Activated naive CD4-positive, alpha-beta T cell treated with anti-CD3 and anti-CD28 coated beads, Interleukin-2, amount 10 ng/mL, durations not matched to agents 7 days and 5 days (primary cell): ENCODE data around the gene PEG3.

Experiments
- CTCF ChIA-PET: fragments of 350-600 bp; sonication (Branson Sonifier 250); formaldehyde crosslinking; loops from one replicate; lab custom pipeline; 2021; ENCODE audit warnings: antibody characterized with exemption; lab: Charles Lee
- DNase-seq: peaks from one replicate; pipeline ENCODE4 v3.0.0-alpha.2; 2020
- H3K27ac Mint-ChIP-seq: one replicate; pipeline ENCODE4 v1.8.0; 2021; ENCODE audit warnings: mild to moderate bottlenecking, moderate library complexity, mixed read lengths
- H3K27me3 Mint-ChIP-seq: one replicate; pipeline ENCODE4 v1.8.0; 2021; ENCODE audit warnings: mild to moderate bottlenecking, mixed read lengths
- H3K36me3 Mint-ChIP-seq: one replicate; pipeline ENCODE4 v1.8.0; 2021; ENCODE audit warnings: mixed read lengths
- H3K4me1 Mint-ChIP-seq: one replicate; pipeline ENCODE4 v1.8.0; 2021; ENCODE audit warnings: mixed read lengths
- H3K4me3 Mint-ChIP-seq: one replicate; pipeline ENCODE4 v1.8.0; 2021; ENCODE audit warnings: mild to moderate bottlenecking, moderate library complexity, mixed read lengths
- H3K9me3 Mint-ChIP-seq: one replicate; pipeline ENCODE4 v1.8.0; 2021; ENCODE audit warnings: mixed read lengths

PEG3 gene

GRCh38 chr19:56832352-56832928 lies 8.1 kb downstream of the PEG3 start:
- no peak overlapping the region for H3K27ac Mint-ChIP-seq
- no peaks in the 10 kb centered on the region for H3K4me1 Mint-ChIP-seq
- CTCF ChIA-PET = no interaction called here
- no peak overlapping the region for H3K4me3 Mint-ChIP-seq
- H3K27me3 Mint-ChIP-seq = no peaks in the 10 kb centered on the region
- no peak for DNase-seq
- peaks cover 3% of the 10 kb centered on the region for H3K36me3 Mint-ChIP-seq
- H3K9me3 Mint-ChIP-seq = peaks cover 59% of the 10 kb centered on the region

- Mint-ChIP-seq H3K9me3 (peaks cover 60% of the 10 kb centered on the region), H3K27ac (no peak overlapping the region), H3K27me3 (no peaks in the 10 kb centered on the region), H3K4me1 (no peaks in the 10 kb centered on the region), H3K36me3 (no peaks in the 10 kb centered on the region), H3K4me3 (no peak overlapping the region)
- CTCF ChIA-PET = no interaction called here
- DNase-seq = no peak
Observed at GRCh38 chr19:56831255-56831654, 9.3 kb downstream of the PEG3 start.

GRCh38 chr19:56829596-56829995 lies 10.9 kb downstream of the PEG3 start:
- Mint-ChIP-seq H3K27ac (no peak overlapping the region), H3K27me3 (no peaks in the 10 kb centered on the region), H3K36me3 (no peaks in the 10 kb centered on the region), H3K9me3 (peaks cover 62% of the 10 kb centered on the region), H3K4me3 (no peak overlapping the region), H3K4me1 (no peaks in the 10 kb centered on the region)
- CTCF ChIA-PET = no interaction called here
- DNase-seq = no peak

- Mint-ChIP-seq H3K27me3 (no peaks in the 10 kb centered on the region), H3K27ac (no peak overlapping the region), H3K36me3 (no peaks in the 10 kb centered on the region), H3K9me3 (peaks cover 60% of the 10 kb centered on the region), H3K4me3 (no peak overlapping the region), H3K4me1 (no peaks in the 10 kb centered on the region)
- CTCF ChIA-PET = no interaction called here
- DNase-seq = no peak
Observed at GRCh38 chr19:56827708-56828107, 12.8 kb downstream of the PEG3 start.

- DNase-seq = no peak
- CTCF ChIA-PET = no interaction called here
- H3K27ac Mint-ChIP-seq = no peak overlapping the region
- no peaks in the 10 kb centered on the region for H3K4me1 Mint-ChIP-seq
- no peaks in the 10 kb centered on the region for H3K36me3 Mint-ChIP-seq
- no peak overlapping the region for H3K4me3 Mint-ChIP-seq
- H3K27me3 Mint-ChIP-seq = no peaks in the 10 kb centered on the region
- H3K9me3 Mint-ChIP-seq = peaks cover 69% of the 10 kb centered on the region
Observed at GRCh38 chr19:56823956-56824355, 16.6 kb downstream of the PEG3 start.

GRCh38 chr19:56823417-56823816 lies 17.1 kb downstream of the PEG3 start:
- CTCF ChIA-PET = no interaction called here
- no peak overlapping the region for H3K27ac Mint-ChIP-seq
- H3K27me3 Mint-ChIP-seq = no peaks in the 10 kb centered on the region
- no peaks in the 10 kb centered on the region for H3K36me3 Mint-ChIP-seq
- DNase-seq = no peak
- peaks cover 72% of the 10 kb centered on the region for H3K9me3 Mint-ChIP-seq
- H3K4me3 Mint-ChIP-seq = no peak overlapping the region
- H3K4me1 Mint-ChIP-seq = no peaks in the 10 kb centered on the region

- H3K9me3 Mint-ChIP-seq = peaks cover 74% of the 10 kb centered on the region
- CTCF ChIA-PET = no interaction called here
- no peak for DNase-seq
Observed at GRCh38 chr19:56822755-56823154, 17.8 kb downstream of the PEG3 start.

GRCh38 chr19:56821675-56822074 lies 18.9 kb downstream of the PEG3 start:
- CTCF ChIA-PET = no interaction called here
- Mint-ChIP-seq H3K27ac (no peak overlapping the region), H3K4me3 (no peak overlapping the region), H3K9me3 (peaks cover 80% of the 10 kb centered on the region), H3K27me3 (no peaks in the 10 kb centered on the region), H3K4me1 (no peaks in the 10 kb centered on the region), H3K36me3 (no peaks in the 10 kb centered on the region)
- no peak for DNase-seq

More at GRCh38 chr19:56822755-56823154, 17.8 kb downstream of the PEG3 start:
- H3K36me3 Mint-ChIP-seq = no peaks in the 10 kb centered on the region
- no peak overlapping the region for H3K4me3 Mint-ChIP-seq
- no peaks in the 10 kb centered on the region for H3K27me3 Mint-ChIP-seq
- H3K27ac Mint-ChIP-seq = no peak overlapping the region
- no peaks in the 10 kb centered on the region for H3K4me1 Mint-ChIP-seq

GRCh38 chr19:56821209-56821608 lies 19.3 kb downstream of the PEG3 start:
- Mint-ChIP-seq H3K4me3 (no peak overlapping the region), H3K27me3 (no peaks in the 10 kb centered on the region), H3K9me3 (peaks cover 79% of the 10 kb centered on the region), H3K36me3 (no peaks in the 10 kb centered on the region), H3K27ac (no peak overlapping the region), H3K4me1 (no peaks in the 10 kb centered on the region)
- DNase-seq = no peak
- CTCF ChIA-PET = no interaction called here

GRCh38 chr19:56819166-56819565 lies 21.4 kb downstream of the PEG3 start:
- H3K4me3 Mint-ChIP-seq = no peak overlapping the region
- H3K27ac Mint-ChIP-seq = no peak overlapping the region
- no peaks in the 10 kb centered on the region for H3K27me3 Mint-ChIP-seq
- no peak for DNase-seq
- peaks cover 80% of the 10 kb centered on the region for H3K9me3 Mint-ChIP-seq
- CTCF ChIA-PET = no interaction called here
- no peaks in the 10 kb centered on the region for H3K36me3 Mint-ChIP-seq
- H3K4me1 Mint-ChIP-seq = no peaks in the 10 kb centered on the region

GRCh38 chr19:56814656-56815055 lies 25.9 kb downstream of the PEG3 start:
- peaks cover 73% of the 10 kb centered on the region for H3K9me3 Mint-ChIP-seq
- no peaks in the 10 kb centered on the region for H3K36me3 Mint-ChIP-seq

GRCh38 chr19:56813531-56813930 lies 27.0 kb downstream of the PEG3 start:
- no peaks in the 10 kb centered on the region for H3K4me1 Mint-ChIP-seq
- CTCF ChIA-PET = no interaction called here
- H3K36me3 Mint-ChIP-seq = no peaks in the 10 kb centered on the region
- no peak for DNase-seq
- H3K9me3 Mint-ChIP-seq = peaks cover 73% of the 10 kb centered on the region
- H3K27ac Mint-ChIP-seq = no peak overlapping the region
- H3K27me3 Mint-ChIP-seq = no peaks in the 10 kb centered on the region
- H3K4me3 Mint-ChIP-seq = no peak overlapping the region

More at GRCh38 chr19:56814656-56815055, 25.9 kb downstream of the PEG3 start:
- no peak overlapping the region for H3K27ac Mint-ChIP-seq
- no peak overlapping the region for H3K4me3 Mint-ChIP-seq
- DNase-seq = no peak
- CTCF ChIA-PET = no interaction called here
- H3K27me3 Mint-ChIP-seq = no peaks in the 10 kb centered on the region
- H3K4me1 Mint-ChIP-seq = no peaks in the 10 kb centered on the region

GRCh38 chr19:56811480-56811879 lies 29.0 kb downstream of the PEG3 start:
- Mint-ChIP-seq H3K36me3 (no peaks in the 10 kb centered on the region), H3K27me3 (no peaks in the 10 kb centered on the region), H3K9me3 (peaks cover 71% of the 10 kb centered on the region), H3K27ac (no peak overlapping the region), H3K4me3 (no peak overlapping the region), H3K4me1 (no peaks in the 10 kb centered on the region)
- no peak for DNase-seq
- CTCF ChIA-PET = no interaction called here

- H3K9me3 Mint-ChIP-seq = peaks cover 72% of the 10 kb centered on the region
- no peak for DNase-seq
- no peak overlapping the region for H3K4me3 Mint-ChIP-seq
- H3K4me1 Mint-ChIP-seq = no peaks in the 10 kb centered on the region
- no peaks in the 10 kb centered on the region for H3K36me3 Mint-ChIP-seq
- CTCF ChIA-PET = no interaction called here
- H3K27me3 Mint-ChIP-seq = no peaks in the 10 kb centered on the region
- no peak overlapping the region for H3K27ac Mint-ChIP-seq
Observed at GRCh38 chr19:56810260-56810659, 30.3 kb downstream of the PEG3 start.

GRCh38 chr19:56808717-56809392 lies 31.7 kb downstream of the PEG3 start:
- H3K27ac Mint-ChIP-seq = no peak overlapping the region
- H3K4me3 Mint-ChIP-seq = no peak overlapping the region
- H3K4me1 Mint-ChIP-seq = no peaks in the 10 kb centered on the region
- no peaks in the 10 kb centered on the region for H3K27me3 Mint-ChIP-seq
- H3K36me3 Mint-ChIP-seq = no peaks in the 10 kb centered on the region
- DNase-seq = no peak
- peaks cover 71% of the 10 kb centered on the region for H3K9me3 Mint-ChIP-seq
- CTCF ChIA-PET = no interaction called here
